ENCODE measurements around the gene CEP89.
"Not testable (repeated sequence)": the region's sequence is repeated elsewhere in the genome, so short reads cannot be mapped to it uniquely, and the experiment has no call there.

CEP89 gene

GRCh38 chr19:32862173-32862572 lies 109.6 kb downstream of the CEP89 start:
- Mint-ChIP-seq H3K4me1 (no peaks in the 10 kb centered on the region), H3K4me3 (no peak overlapping the region), H3K27me3 (ENCODE audit: low read depth, poor library complexity) (peaks cover 4% of the 10 kb centered on the region), H3K27ac (no peak overlapping the region), H3K9me3 (no peaks in the 10 kb centered on the region), H3K36me3 (ENCODE audit: low read depth) (no peaks in the 10 kb centered on the region)
- no peak for DNase-seq
- no peak for TF ChIP-seq CTCF (IDR thresholded peaks at IDR 0.05)

GRCh38 chr19:32861596-32861995 lies 110.2 kb downstream of the CEP89 start:
- no peaks in the 10 kb centered on the region for H3K36me3 Mint-ChIP-seq (ENCODE audit: low read depth)
- H3K4me3 Mint-ChIP-seq, result no peak overlapping the region
- peaks cover 4% of the 10 kb centered on the region for H3K27me3 Mint-ChIP-seq (ENCODE audit: low read depth, poor library complexity)
- H3K9me3 Mint-ChIP-seq, result no peaks in the 10 kb centered on the region
- no peaks in the 10 kb centered on the region for H3K4me1 Mint-ChIP-seq
- H3K27ac Mint-ChIP-seq, result no peak overlapping the region
- DNase-seq, result no peak
- TF ChIP-seq CTCF (IDR thresholded peaks at IDR 0.05), result no peak

- Mint-ChIP-seq H3K27me3 (ENCODE audit: low read depth, poor library complexity) (peaks cover 4% of the 10 kb centered on the region), H3K4me1 (no peaks in the 10 kb centered on the region), H3K36me3 (ENCODE audit: low read depth) (no peaks in the 10 kb centered on the region), H3K9me3 (no peaks in the 10 kb centered on the region), H3K27ac (no peak overlapping the region), H3K4me3 (no peak overlapping the region)
- no peak for DNase-seq
- no peak for TF ChIP-seq CTCF (IDR thresholded peaks at IDR 0.05)
These were observed 112.2 kb downstream of the CEP89 start for GRCh38 chr19:32859591-32859990.

GRCh38 chr19:32858559-32858958 lies 113.2 kb downstream of the CEP89 start:
- Mint-ChIP-seq H3K4me3 (no peak overlapping the region), H3K4me1 (no peaks in the 10 kb centered on the region), H3K9me3 (no peaks in the 10 kb centered on the region), H3K36me3 (ENCODE audit: low read depth) (no peaks in the 10 kb centered on the region), H3K27me3 (ENCODE audit: low read depth, poor library complexity) (peaks cover 4% of the 10 kb centered on the region), H3K27ac (no peak overlapping the region)
- no peak for TF ChIP-seq CTCF (IDR thresholded peaks at IDR 0.05)
- DNase-seq, result no peak

GRCh38 chr19:32858155-32858554 lies 113.6 kb downstream of the CEP89 start:
- Mint-ChIP-seq H3K4me3 (no peak overlapping the region), H3K36me3 (ENCODE audit: low read depth) (no peaks in the 10 kb centered on the region), H3K4me1 (no peaks in the 10 kb centered on the region), H3K27me3 (ENCODE audit: low read depth, poor library complexity) (peaks cover under 1% of the 10 kb centered on the region), H3K27ac (no peak overlapping the region), H3K9me3 (no peaks in the 10 kb centered on the region)
- no peak for DNase-seq
- TF ChIP-seq CTCF (IDR thresholded peaks at IDR 0.05), result no peak

- Mint-ChIP-seq H3K4me3 (no peak overlapping the region), H3K27me3 (ENCODE audit: low read depth, poor library complexity) (no peaks in the 10 kb centered on the region), H3K36me3 (ENCODE audit: low read depth) (no peaks in the 10 kb centered on the region), H3K9me3 (no peaks in the 10 kb centered on the region), H3K27ac (no peak overlapping the region), H3K4me1 (no peaks in the 10 kb centered on the region)
- TF ChIP-seq CTCF (IDR thresholded peaks at IDR 0.05), result no peak
- DNase-seq, result no peak
These were observed 114.2 kb downstream of the CEP89 start for GRCh38 chr19:32857584-32857983.

GRCh38 chr19:32856818-32857217 lies 114.9 kb downstream of the CEP89 start:
- H3K4me1 Mint-ChIP-seq; H3K36me3 Mint-ChIP-seq (ENCODE audit: low read depth); H3K27ac Mint-ChIP-seq; H3K9me3 Mint-ChIP-seq; H3K27me3 Mint-ChIP-seq (ENCODE audit: low read depth, poor library complexity); DNase-seq; H3K4me3 Mint-ChIP-seq: not testable (repeated sequence)
